Left lobe of liver (tissue), 2 donors: ENCODE measurements around the gene ZNF24. TPM values are rescaled to one million over a fixed set of nuclear protein-coding genes. Genes with fewer than 3 reads are reported as not detected.

Experiments used
- ATAC-seq: fragments of 200-7000 bp; cut with Tn5 transposase; one replicate; pipeline ENCODE4 v1.9.1; 2020; ENCODE audit warnings: mild to moderate bottlenecking, moderate library complexity
- DNase-seq: peaks from one replicate; pipeline ENCODE4 v3.0.0-alpha.2; 2020; ENCODE audit warnings: low spot score
- total RNA-seq: library from RNA; stranded (reverse); gene quantifications from one replicate; pipeline ENCODE4 v1.2.1, GENCODE V29; 2021
- donor health status: DM: no; HTN: no; CAD: no; lungs with moderate emphysema.
- donor health status: DM: no; HTN: yes; CAD: no.

ZNF24 gene
- total RNA-seq, 1 donor from 2014 or later = 20.3 TPM

- ATAC-seq (peak; percentile 100), DNase-seq (peak; percentile 75)
Measured at GRCh38 chr18:35355140-35355618, 11.0 kb upstream of the ZNF24 start.

GRCh38 chr18:35352778-35353177, 8.6 kb upstream of the ZNF24 start:
- no peak for DNase-seq
- ATAC-seq = no peak

- ATAC-seq = no peak
- DNase-seq = no peak
Measured at GRCh38 chr18:35352283-35352682, 8.1 kb upstream of the ZNF24 start.

- DNase-seq (no peak), ATAC-seq (no peak)
Measured at GRCh38 chr18:35348001-35348400, 3.8 kb upstream of the ZNF24 start.

DNA sequence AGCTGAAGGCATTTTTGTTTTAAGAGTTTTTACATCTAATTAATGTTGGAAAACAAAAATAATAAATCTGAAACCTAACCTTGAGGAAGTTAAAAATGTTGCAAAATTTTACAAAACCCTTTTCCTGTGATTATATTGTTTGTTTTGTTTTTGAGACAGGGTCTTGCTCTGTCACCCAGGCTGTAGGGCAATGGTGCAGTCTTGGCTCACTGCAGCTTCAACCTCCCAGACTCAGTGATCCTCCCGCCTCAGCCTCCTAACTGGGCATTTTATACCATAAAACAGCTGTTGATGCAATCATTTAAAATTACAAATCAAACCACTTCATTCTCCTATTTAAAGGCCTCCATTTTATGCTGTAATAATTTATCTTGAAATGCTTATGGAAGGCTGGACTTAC, 1.7 kb upstream of the ZNF24 start:
- ATAC-seq = no peak
- no peak for DNase-seq

DNA sequence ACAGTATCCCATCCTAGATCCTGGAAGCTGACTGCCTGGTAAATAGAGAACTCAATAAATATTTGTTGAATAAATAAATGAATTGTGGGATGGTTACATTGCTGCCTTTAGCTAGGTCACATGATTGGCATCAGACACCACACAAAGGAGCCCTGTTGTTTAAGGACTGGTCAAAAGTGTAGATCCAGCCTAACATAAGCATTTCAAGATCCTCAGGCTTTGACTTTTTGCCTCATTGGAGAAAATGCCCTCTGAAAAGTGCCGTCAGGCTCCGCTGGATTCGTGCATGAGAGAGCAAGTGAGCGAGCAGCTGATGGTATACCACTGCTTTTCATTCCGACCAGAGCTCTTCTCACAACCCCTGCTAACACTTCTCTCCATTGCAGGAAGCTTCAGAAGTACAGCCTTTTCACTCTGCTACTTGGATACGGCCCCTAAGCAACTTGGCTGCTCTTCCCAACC, 1.3 kb upstream of the ZNF24 start:
- peak; percentile 57 for DNase-seq
- peak; percentile 57 for ATAC-seq

DNA sequence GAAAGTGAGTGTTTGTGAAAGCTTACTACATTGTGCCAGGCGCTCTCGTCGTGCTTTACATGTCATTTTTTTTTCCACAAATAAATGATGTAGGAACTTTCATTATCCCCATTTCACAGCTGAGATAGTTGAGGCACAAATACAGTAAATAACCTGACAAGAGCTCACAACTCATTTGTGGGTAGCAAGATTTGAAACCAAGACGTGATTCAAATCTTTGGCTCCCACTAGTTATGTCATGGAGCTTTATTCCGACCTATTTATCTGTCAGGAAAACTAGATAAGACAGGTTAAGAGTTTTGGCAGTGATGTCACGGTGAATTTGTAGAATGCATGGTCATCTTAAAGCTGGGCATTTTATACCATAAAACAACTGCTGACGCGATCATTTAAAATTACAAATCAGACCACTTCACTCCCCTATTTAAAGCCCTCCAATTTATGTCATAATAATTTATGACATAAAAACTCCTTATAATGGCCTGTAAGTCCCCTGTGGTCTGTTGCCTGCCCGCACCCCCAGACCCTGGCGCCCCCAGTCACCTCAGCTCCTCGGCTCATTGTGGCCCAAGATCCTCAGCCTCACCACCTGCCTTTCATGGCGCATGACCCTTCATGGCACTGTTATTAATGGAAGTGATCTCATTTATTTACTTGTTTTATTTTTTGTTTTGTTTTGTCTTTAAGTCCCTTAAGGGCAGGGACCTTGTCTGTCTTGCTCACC, 678 bp upstream of the ZNF24 start:
- DNase-seq (no peak), ATAC-seq (no peak)

DNA sequence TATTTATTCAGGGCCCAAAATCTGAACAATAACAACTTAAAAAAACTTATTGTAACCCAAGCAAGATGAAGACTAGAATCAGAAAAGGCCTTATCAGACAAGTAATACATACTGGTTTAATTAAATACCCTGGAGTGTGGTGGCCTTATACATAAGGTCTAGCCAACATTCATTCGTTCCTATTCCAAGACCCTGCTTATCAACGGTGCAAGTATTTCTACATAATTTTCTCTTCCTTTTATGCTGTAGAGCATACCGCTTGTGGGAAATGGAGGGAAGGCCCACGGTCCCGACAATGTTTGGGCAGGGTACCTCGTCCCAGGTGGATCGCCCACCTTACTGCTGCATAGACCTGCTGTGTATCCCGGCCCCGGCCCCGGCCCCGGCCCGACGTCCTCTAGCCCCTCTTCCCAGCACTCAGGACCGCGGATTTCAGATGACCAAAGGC, 708 bp downstream of the ZNF24 start:
- ATAC-seq (no peak), DNase-seq (no peak)

DNA sequence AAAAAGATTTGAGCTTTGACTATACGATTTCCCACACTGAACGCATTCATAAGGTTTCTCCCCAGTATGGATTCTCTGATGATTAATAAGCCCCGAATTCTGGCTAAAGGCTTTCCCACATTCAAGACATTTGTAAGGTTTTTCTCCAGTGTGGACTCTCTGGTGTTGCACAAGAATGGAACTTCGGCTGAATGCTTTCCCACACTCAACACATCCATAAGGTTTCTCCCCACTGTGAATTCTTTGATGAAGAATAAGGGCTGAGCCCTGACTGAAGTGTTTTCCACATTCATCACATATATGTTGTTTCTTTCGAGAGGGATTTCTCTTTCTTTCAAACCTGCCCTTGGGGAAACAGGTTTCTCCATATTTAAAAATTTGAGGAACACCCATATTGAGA, 6.9 kb downstream of the ZNF24 start:
- ATAC-seq (no peak), DNase-seq (no peak)

- no peak for DNase-seq
- no peak for ATAC-seq
Measured at GRCh38 chr18:35335866-35336265, 8.4 kb downstream of the ZNF24 start.

GRCh38 chr18:35334821-35335220, 9.4 kb downstream of the ZNF24 start:
- DNase-seq (no peak), ATAC-seq (no peak)

GRCh38 chr18:35334212-35334611, 10.0 kb downstream of the ZNF24 start:
- DNase-seq (no peak), ATAC-seq (no peak)

GRCh38 chr18:35331367-35332087, 12.7 kb downstream of the ZNF24 start:
- ATAC-seq (no peak), DNase-seq (no peak)

DNA sequence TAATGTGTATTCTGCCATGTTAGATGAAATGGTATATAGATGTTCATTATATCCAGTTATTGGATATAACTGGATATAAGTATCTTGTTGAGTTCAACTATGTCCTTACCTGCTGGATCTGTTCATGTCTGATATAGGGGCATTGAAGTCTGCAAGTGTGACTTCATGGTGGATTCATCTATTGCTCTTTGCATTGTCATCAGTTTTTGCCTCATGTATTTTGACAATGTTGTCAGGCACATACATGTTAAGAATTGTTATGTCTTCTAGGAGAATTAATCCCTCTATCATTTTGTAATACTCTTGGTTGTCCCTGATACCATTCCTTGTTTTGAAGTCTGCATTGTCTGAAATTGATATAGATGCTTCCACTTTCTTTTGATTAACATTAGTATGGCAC, 15.4 kb downstream of the ZNF24 start:
- ATAC-seq (no peak), DNase-seq (no peak)

DNA sequence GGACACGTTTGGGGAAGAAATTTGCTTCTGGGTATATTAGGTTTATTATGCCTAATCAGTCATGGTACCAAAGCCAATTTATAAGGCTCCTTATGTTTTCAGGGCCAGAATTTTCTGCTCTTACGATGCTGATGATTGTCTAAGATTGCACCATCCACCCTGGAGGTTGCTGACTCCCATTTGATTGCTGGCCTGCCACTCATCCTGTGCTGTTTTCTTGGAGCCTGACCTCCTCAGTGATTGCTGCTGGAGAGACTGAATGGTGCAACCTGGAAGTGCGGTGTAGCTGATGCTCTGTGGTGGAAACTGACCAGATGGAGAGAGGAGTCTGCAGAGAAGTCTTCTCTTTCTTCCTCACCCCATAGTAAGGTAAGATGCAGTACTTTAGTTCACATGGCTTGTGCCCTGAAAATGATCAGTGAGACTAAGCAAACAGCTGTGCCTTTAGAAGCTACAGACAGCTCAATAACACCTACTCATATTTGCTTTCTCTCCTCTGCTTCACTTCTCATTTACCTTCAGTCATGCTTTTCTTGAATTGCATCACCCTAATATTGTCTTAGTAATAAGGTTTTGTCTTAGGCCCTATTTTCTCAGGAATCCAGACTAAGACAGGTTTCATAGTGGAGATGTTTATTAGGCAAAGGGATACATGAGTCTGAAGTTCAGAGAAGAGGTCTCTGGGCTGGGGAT, 17.4 kb downstream of the ZNF24 start:
- DNase-seq = no peak
- ATAC-seq = no peak

DNA sequence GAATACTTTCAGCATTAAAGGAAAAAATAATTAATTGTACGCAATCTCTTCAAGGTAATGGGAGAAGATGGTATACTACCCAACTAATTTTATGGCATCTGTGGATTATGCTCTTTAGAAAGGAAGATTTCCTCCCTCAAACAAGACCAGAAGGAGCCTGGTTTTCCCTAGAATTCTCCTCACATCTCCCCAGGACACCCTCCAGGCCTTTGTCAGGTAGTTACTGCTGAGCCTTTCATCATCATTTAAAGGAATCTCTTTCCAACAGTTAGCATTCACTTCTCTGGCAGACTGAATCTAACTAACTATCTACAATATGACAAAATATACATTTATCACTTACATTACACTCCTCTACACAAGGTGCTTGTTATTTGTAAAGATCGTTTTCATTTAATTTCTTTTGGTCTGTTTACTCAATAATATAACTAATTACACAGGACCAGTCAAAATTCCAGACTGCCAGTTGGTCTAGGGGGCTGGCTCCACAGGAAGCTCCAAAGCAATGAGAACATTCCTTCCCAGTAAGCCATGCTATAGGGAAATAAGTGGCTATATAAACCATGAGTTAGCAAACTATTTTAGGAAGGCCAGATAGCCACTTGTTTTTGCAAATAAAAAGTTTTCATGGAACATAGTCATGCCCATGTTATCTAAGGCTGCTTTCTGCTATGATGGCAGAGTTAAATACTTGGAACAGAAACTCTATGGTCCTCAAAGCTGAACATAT, 19.1 kb downstream of the ZNF24 start:
- DNase-seq (no peak), ATAC-seq (no peak)

DNA sequence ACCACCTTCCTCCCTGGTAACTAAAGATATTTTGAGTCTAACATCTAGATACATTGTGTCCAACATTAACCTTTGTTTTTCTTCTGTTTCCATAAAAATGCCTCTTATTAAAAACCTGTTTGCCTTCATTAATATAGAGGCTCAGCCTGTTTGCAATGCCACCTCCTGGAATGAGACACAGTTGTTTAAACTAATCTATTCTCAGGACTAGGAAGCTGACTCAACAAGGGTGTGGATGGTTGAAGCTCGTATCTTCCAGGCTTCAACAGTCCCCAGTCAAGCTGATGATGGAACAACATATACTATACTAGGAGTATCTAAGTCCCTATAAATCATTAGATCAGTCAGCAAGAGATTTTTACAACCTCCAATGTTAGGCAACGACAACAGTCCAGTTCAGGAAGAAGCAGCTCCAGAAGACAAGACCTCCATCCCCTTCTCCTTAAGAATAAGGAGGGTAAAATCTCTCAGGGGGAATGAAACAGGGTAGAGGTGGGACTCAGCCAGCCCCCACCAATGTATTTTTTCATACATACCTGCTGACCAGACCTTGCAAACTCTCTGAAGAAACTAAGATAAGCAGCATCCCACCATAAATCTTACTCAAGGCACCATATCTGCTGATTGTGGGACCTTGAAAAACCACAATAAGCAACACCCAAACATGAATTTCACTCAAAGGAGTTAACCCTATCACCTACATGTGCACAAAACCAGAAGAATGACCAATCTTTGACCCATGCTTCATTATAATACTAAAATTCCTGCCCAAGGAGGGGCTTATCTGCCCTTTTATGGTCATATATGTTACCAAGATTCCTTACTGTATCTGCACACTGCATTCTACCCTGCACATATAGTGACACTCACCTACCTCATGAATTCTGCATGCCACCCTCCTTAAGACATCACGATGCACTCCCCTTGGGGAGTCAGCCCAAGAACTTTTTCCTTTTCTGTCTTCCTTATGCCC, 21.4 kb downstream of the ZNF24 start:
- ATAC-seq (no peak), DNase-seq (no peak)

- ATAC-seq (no peak), DNase-seq (no peak)
Measured at GRCh38 chr18:35311496-35311895, 32.7 kb downstream of the ZNF24 start.

GRCh38 chr18:35306588-35307250, 37.5 kb downstream of the ZNF24 start:
- ATAC-seq = no peak
- DNase-seq = no peak
